HG03045 (cell line): ENCODE data around the gene PDE4D.
"Not testable (repeated sequence)": the region's sequence is repeated elsewhere in the genome, so short reads cannot be mapped to it uniquely, and the experiment has no call there.

Experiments used
- ATAC-seq: cut with Tn5 transposase; IDR thresholded peaks from one replicate; pipeline ENCODE4 v1.9.1; 2021; ENCODE audit warnings: mild to moderate bottlenecking, moderate library complexity; ENCODE audit not compliant: unreplicated experiment

The PDE4D gene

DNA sequence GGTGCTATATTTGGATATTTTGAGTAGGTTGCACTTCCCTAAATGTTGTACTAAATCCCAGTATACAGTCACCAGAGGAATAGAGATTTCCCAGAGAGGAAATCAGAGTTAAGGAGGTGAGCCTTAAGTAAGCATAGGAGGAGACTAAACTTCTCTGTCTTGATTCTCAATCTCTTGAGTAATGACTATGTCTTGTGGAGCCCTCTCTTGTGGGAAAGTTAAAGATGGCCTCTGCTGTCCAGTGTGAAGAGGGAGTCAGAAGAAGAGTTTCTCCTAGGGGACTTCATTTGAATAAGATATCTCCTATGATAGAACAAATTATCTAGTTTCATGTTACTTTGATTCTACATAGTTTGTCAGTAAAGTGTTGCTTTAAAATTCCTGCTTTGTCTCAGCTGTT lies 502.5 kb downstream of the PDE4D start:
- no peak for ATAC-seq

DNA sequence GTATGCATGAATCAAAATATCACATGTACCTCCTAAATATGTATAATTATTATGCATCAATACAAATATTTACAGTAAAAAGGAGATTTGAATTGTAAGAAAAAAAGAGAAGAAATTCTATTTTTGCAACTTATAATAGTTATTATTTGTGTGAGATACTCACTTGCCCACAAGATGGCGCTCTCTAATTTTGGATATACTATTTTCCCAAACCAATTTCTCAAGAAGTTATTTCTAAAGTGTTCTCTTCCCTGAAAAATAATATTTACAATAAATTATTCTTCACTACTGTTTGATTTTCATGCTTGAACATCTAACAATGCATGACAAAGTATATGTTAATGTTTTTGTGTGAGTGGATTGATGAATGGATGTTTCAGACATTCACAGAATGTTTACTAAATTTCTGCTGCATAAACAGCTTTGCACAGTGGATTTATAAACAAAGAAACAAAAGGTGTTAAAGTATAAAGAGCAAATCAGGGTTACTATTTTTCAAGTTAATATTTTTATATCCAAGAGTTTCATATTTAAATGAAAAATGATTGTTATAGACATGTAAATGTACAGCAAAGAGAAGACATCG lies 503.4 kb downstream of the PDE4D start:
- ATAC-seq, result no peak

DNA sequence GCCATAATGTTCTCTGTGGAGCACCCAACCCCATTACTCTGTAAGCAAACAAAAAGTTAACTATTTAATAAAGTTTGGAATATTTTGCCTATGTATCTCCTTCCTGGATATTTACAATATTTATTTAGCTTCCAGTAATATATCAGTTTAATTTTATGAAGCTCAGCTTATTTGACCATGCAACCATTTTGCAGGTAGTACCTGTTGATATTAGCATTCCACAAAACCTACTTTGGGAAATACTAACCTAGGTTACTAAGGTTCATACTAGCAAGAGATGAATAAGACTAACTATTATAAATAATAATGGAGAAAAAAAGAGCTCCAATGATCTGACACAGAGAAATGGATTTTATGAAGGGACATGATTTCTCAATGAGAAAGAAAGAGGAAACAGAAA lies 506.4 kb downstream of the PDE4D start:
- no peak for ATAC-seq

DNA sequence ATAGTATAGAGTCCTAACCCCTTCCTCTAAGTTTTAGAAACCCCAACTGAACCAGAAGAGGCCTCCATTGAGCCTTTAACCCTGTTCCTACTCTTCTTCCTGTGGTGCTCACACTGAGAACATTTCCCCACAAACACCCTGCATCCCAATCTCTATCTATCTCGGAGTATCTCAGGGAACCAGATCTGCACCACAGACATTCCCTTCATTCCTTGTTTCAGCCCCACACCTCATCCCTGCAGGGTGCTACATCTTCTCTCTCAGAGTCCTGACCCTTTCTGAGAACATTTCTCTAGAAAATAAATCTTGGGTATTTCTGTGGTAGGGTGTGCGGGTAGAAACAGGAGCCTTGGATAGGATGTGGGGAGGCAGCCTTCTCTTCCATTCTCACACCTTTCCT lies 507.8 kb downstream of the PDE4D start:
- ATAC-seq, result no peak

DNA sequence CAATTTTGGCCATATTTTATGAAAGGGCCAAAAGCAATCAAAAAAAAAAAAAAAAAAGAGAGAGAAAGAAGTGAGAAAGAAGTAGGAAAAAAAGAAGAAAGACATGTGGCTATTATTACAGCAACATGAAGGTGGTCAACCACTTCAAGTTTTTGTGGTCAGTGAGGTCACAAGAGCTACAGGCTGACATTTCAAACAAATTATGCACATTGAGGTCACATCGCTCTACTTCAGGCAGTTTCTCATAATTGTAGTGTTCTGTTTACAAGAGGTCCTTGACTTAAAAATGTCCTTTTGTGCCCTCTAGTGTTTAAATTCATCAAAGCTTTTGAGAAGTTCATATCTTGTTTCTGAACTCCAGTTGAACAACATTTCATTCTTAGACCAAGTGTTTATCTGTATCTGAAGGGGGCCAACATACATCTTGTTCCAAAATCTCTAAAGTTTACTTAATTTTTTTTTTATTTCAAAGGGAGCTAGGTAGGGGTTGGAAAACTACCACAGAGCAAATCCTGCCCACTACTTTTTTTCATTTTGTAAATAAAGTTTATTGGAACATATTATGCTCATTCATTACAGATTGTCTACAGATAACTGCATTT lies 513.1 kb downstream of the PDE4D start:
- ATAC-seq, result peak; percentile 94

DNA sequence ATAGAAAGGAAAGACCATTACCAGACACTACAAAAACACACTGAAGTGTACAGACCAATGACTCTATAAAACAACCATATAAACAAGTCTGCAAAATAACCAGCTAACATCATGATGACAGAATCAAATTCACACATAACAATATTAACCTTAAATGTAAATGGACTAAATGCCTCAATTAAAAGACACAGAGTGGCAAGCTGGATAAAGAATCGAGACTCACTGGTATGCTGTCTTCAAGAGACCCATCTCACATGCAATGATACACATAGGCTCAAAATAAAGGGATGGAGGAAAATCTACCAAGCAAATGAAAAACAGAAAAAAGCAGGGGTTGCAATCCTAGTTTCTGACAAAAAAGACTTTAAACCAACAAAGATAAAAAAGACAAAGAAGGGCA lies 519.5 kb downstream of the PDE4D start:
- not testable (repeated sequence) for ATAC-seq

DNA sequence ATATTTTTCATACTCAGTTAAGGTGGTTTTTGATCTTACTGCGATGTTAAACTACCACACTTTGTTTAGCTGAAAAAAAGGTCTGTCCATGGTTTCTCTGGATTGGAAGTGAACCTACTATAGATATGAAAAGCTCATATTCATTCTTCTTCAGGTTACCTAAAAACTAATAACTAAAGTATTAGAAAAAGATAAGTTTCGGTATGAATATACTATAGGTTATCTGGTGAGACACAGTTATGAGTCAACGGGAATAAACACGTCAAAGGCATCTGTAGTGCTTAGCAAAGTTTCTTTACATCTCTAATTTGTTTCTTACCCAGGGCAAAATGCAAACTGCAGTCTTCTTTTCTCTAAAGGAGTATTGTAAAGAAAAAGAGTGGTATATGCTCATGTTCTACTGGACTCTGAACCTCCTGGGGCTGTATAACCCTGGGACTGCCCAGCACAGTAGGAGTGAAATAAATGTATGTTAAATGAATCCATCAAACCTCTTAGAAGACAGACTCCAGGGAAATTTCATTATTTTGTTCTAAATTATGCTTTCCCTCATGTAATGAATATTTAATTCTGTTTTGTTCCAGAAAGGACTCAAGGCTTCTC lies 521.9 kb downstream of the PDE4D start:
- no peak for ATAC-seq

DNA sequence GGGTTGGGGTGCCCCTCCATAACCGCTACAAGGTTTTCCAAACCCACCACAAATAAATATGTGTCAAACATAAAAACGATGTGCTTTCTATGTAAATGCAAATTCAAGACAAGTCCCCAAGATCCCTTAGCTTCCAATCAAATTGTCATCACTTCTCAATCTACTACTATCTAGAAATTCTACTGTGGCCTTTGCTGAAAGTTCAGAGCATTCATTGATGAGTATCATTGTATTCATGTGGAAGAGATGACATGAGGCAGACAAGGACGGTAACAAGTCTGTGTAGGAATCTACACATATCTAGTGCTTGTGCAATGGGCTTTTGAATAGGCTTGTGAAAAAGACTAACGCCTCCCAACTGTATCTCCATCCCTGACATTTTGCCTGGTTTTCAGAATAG lies 524.6 kb downstream of the PDE4D start:
- ATAC-seq, result no peak

DNA sequence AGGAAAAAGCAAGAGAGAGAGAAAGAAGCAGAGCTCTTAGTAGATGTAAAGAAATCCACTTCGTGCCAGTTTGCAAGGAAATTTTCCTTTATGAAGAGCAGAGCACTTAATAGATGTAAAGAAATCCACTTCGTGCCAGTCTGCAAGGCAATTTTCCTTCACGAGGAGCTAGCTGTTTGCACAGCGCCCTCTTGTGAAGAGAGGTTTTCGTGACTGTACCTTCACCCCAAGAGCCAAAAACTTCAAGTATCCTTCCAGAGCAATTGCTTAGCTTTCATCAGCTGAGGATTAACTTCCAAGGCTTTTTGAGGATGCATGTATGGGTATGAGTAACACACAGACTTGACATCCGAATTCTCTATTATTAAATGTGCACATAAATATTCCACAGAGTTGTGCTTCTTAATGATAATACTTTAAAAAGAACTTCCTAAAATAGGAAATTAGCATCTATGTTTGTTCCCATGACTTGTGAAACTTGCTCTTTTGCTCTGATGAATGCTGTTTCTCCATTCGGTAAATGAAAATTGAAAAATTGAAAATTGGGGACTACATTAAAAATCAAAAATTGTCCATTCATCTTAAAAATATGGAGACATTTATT lies 525.6 kb downstream of the PDE4D start:
- no peak for ATAC-seq

DNA sequence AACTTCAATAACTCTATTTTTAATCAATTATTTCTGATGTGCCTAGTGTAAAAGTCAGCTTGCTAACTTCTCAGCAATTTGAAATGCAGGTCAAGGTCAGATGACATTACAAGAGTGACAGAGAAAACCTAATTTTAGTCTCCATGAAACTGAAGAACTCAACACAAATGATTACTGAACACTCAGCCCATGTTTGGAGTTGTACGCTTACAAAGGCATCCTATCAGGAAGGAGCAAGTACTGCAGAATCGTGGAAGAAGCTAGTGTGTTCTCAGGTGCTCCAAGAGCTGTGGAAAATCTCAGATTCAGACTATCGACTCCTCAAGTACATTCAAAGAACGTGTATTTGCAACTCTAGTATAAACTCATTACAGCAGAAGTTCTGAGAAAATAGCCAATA lies 526.7 kb downstream of the PDE4D start:
- no peak for ATAC-seq

DNA sequence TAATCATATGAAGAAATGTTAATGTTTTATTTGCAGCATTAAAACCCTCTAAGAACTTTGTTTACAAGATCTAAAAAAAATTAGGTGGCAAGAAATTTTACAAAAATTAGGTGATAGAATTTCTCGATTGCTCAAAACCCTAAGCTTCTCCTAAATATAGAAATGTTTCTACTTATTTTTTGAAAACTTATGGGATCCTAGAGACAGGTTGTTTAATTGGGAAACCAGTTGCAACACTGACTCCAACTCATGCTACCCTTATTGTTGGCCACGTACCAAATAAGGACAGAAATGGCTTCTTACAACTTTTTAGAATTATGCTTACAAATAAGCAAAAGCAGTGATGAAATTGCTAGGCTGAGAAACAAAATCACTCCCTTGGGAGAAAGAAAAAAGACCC lies 531.1 kb downstream of the PDE4D start:
- no peak for ATAC-seq

DNA sequence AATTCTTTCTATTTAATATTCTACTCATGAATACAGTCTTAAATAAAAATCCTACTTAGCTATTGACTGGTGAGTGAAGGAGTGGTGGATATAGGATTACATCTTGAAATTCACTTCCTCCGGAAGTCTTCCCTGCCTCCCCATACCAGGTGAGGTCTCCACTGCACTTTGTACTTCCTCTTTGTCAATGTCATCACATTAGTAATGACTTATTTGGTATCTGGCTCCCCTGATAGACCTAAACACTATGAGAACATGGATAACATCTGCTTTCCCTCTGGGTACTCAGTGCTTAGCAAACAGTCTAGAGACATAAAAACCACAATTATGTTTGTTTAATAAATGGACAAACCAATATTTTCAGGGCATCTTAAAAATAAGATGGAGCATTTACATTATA lies 532.1 kb downstream of the PDE4D start:
- ATAC-seq, result no peak

DNA sequence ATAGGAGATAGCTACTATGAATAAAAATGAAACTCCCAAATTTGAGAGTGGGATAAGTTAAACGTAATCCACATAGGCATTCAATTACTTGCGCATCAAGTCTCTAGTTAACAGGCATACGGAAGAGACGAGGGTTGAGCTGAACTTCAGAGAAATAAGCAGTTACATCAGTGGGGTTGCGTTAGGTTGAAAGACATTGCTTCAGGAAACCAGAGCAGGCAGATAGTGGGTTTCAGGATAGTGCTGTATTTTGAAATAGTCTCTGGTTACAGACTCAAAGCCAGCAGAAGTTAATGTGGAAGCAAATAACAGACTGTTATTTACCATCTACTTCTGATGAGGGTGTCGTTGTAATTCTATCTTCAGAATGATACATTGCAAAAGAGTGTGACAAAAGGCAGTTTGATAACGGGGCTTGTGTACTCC lies 533.4 kb downstream of the PDE4D start:
- no peak for ATAC-seq

DNA sequence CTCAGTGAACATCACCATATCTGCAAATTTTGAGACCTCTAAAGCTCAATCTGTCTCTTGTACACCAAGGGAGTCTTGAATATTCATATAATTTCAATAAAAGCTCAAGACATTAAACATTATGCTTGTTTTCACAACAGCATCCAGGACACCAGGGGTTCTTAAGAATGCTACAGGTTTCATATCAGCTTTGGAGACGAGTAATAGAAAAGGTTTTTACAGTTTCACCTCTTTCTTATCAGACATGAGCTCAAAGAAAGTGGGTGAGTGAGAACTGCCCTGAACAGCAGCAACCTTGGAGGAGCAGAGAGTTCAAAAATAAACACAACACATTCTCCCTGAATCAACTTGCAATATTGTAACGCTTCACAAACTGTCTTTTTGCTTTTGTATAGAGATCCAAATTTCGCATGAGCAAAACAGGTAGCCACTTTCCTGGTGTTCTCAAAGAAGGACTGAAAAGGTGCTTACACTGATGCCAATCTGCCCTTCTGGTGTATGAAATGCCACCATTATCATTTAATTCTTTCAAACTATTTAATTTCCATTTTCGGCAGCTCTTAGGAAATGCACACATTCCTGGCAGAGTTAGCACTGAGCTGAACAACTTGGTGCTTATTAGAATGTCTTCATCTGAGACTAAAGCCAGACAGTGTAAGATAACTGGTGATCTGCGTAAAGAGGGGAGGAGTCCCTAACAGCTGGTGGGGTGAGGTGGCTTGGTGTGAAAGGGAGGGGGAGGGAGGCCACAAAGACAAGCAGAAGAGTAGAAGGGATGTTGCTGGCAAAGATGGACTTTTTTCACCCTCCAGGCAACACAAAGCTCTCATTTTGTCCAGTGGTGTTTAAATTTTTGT lies 535.3 kb downstream of the PDE4D start:
- ATAC-seq, result no peak

DNA sequence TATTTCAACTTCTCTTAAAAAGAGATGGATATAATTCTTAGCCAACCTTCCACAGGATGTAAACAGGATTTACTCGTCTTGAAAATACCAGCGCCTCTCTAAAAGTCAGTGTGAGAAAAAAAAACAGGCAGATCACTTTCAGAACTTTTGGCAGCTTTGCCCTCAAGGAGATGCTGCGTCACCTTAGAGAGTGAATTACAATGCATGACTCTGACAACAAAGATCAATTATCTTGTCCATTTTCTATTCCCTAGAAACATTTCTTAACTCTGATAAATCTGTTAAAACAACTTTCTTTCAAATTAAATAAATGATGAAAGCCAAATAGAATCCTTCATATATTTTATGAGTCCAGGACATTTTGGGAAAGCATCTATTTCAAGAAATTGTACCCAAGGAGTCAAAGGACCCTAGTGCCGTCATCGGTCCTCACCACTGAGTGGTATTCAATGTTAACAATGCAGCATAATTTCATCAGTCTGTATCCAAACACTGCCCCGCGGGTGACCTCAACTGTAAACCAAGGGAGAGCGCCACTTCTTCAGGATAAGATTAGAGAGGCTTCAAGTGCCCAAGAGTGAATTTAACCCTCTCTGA lies 536.0 kb downstream of the PDE4D start:
- no peak for ATAC-seq

DNA sequence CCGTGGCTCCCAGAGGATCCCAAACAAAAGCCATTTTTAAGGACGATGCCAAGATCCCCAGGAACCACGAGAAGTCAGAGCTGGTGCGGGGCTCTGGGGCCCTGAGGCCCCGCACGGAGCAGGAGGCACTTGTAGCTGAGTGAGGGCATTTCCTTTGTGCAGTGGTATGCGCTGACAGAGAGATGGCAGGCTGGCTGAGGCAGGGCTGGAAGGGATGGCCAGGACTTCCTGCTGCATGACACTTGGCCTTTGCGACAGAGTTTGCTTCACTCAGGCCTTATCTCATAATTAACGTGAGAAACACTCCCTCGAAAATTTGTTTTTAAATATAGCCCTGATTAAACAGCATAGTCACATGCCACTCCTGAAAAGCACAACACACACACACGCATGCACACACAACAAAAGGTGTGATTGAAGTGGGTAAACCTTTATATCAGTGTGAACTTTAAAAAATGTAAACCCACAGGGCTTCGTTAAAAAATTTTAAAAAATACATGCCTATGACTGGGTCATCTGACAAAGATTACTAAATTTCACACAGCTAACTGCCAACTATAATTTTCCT lies 536.6 kb downstream of the PDE4D start:
- no peak for ATAC-seq

DNA sequence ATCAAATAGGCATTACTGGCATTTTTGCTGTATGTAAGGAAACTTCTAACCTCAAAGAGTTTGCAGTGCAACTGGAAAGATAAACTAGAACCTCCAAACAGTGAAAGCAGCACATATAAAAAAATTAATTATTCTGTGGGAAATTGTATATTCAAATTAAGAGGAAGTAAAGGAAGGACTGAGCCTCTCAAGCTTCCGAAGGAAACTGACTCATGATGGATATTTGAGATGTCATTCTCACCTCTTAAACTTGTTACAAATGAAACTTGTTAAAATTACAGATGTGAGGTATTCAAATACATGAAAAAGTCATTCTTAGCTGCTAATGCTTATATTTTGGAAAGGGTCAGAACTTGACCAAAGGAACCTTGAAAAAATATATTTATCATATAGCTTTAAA lies 538.7 kb downstream of the PDE4D start:
- ATAC-seq, result no peak

DNA sequence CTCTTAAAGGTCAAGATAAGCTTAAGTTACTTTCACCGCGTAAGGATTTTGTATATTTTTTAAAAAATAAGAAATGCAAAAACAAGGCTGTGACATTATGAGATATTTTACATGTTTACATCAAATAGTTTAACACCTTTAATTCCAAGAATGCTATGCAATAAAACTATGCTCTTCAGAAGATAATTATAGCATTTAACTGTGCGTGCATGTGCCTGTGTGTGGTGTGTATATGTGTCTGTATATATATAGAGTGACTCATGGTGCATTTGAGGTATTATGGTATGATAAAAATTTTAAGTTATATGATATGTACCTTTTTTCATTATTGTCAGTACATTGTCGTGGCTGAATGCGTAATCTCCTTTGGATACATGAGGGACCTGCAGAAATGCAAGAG lies 539.3 kb downstream of the PDE4D start:
- ATAC-seq, result no peak

DNA sequence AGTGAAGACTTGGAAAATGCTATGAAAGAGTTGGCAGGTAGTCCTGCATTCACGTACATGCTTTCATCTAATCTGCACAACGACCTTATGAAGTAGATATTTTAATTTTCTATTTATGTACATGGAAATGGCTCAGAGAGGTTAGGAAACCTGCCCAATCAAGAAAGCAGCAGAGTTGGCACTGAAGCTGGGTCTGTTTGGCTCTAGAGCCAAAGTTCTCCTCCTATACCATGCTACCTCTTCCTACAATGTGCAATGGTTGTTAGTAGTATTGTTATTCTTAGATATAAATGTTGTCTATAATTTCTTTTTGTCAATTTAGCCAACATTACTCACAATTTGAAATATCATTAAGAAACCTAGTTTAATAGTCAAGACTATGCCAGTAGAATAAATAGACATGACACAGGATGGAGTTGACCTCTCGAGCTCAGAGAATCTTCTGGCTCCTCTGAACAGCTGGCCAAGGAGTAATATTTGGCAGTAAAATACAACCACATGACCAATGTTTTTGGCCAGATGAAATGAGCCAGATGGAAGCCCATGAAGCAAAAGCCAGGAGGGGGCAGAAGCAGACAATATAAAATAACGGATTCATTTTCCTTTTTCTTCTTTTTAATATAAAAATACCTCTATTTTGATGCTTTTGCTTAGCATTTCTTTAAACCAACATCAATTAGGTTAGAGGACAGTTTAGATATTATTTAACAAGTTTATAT lies 542.3 kb downstream of the PDE4D start:
- ATAC-seq, result no peak

DNA sequence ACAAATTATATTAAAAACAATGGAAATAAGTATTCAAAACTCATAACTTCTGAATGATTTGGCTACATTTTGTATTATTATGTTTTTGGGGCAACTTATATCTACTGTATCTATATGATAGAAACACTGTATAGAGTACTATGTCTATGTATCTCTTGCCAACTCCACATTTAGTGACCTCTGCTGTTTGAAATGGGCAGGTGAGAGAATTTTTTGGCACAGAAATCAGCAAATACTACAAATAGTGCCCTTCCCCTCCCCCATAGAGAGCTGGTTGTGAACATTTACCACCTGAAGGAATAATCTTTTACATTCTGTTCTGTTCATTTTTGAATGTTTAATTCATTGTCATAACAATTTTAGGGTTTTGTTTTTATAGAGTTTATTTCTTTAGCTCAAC lies 545.3 kb downstream of the PDE4D start:
- ATAC-seq, result no peak
